Adrenal gland (tissue), 12 donors: ENCODE results near the gene HRH2. TPM values are rescaled to one million over a fixed set of nuclear protein-coding genes. Genes with fewer than 3 reads are reported as not detected.

ENCODE experiments used
- DNase-seq, 7 donors: peaks; one replicate each; pipeline ENCODE4 v3.0.0-alpha.2; 2019 to 2020
- H3K27ac ChIP-seq, 5 donors: fragments of 200-600 bp; sonication (generic) in 4 of 5; 1 replicate in 3 of 5; 2 replicates in 2 of 5; pipeline versions ENCODE4 v1.5.1 to v1.8.0; 2016 to 2020; ENCODE audit warnings: mild to moderate bottlenecking in 1 of 5
- H3K27me3 ChIP-seq: fragments of 200-600 bp; 2 replicates; pipeline ENCODE4 v1.8.0; 2021
- H3K36me3 ChIP-seq, 2 donors: fragments of 200-600 bp; replicated peaks in 1 of 2; 1 replicate in 1 of 2; 2 replicates in 1 of 2; pipeline versions ENCODE4 v1.5.1 to v1.8.0; 2018 to 2022
- H3K4me1 ChIP-seq, 2 donors: fragments of 200-600 bp; replicated peaks in 1 of 2; 1 replicate in 1 of 2; 2 replicates in 1 of 2; pipeline versions ENCODE4 v1.5.1 to v1.8.0; 2018 to 2021
- H3K4me3 ChIP-seq, 4 donors: fragments of 200-600 bp; sonication (generic) in 3 of 4; one replicate each; pipeline ENCODE4 v1.5.1; 2016 to 2018
- H3K9me3 ChIP-seq, 3 donors: fragments of 200-600 bp; sonication (generic) in 1 of 3; replicated peaks in 1 of 3; 1 replicate in 2 of 3; 2 replicates in 1 of 3; pipeline versions ENCODE4 v1.5.1 to v1.8.0; 2016 to 2021
- POLR2A ChIP-seq, 2 donors: fragments of 450-650 bp; IDR thresholded peaks; one replicate each; pipeline ENCODE4 v1.6.1; 2017; ENCODE audit warnings: antibody characterized with exemption in 2 of 2, mild to moderate bottlenecking in 2 of 2, moderate library complexity in 1 of 2
- WGBS, 4 donors: extraction: QIAGEN DNeasy Blood & Tissue Kit in 2 of 4; methylation state at CpG; one replicate each; pipeline versions ENCODE4 v1.1.5 to v1.1.7; 2013 to 2017; 5-methylcytosine and 5-hydroxymethylcytosine counted together
- intact Hi-C, 2 donors: fragments of 100-400 bp; cut with DNase I; formaldehyde crosslinking; loops; one replicate each; pipeline versions ENCODE4 v1.14.1 to v1.15.0; 2022 to 2023
- polyA plus RNA-seq, 3 donors: library from polyadenylated mRNA; stranded (reverse); fragments of 200-250 nt in 2 of 3; fragments of 350-450 nt in 1 of 3; fragmentation: Illumina TruSeq in 1 of 3; extraction: RNeasy Lipid Tissue Mini Kit (QIAGEN cat#74804) in 1 of 3; gene quantifications; one replicate each; pipeline ENCODE4 v1.2.3, GENCODE V29; 2013 to 2014
- total RNA-seq, 9 donors: library from RNA; depleted of rRNA in 4 of 9; stranded (reverse); fragments of >200 nt in 4 of 9; fragments of 120-200 nt in 1 of 9; fragmentation: NEBNext Ultra II Directional in 1 of 9; extraction: Animal tissue kit (Norgen Biotek cat#: 25700) in 1 of 9; gene quantifications; one replicate each; pipeline versions ENCODE4 v1.1.0 to v1.2.4, GENCODE V29; 2013 to 2023
- TF ChIP-seq, protein P1 (sequence below), 6 experiments: fragments of 450-650 bp in 4 of 6; fragments of 200-600 bp in 2 of 6; sonication (generic) in 1 of 6; IDR thresholded peaks; 1 replicate in 5 of 6; 2 replicates in 1 of 6; pipeline versions ENCODE4 v1.5.1 to v1.8.0; 2016 to 2021; ENCODE audit warnings: antibody characterized with exemption in 6 of 6, mild to moderate bottlenecking in 2 of 6, moderate library complexity in 1 of 6
- donor health status: healthy with polysubstance abuse.
- donor health status: Bipolar disorder and iron deficiency.
- donor health status: DM: yes; HTN: yes; CAD: no.
- donor health status: DM: no; HTN: no; CAD: no.
- donor health status: DM: no; HTN: no; CAD: no.
- donor health status: DM: yes; HTN: yes; CAD: no.

HRH2 gene
- total and polyA plus RNA-seq, 12 donors, result 0.22 to 7.3 (median 3.1) TPM

DNA sequence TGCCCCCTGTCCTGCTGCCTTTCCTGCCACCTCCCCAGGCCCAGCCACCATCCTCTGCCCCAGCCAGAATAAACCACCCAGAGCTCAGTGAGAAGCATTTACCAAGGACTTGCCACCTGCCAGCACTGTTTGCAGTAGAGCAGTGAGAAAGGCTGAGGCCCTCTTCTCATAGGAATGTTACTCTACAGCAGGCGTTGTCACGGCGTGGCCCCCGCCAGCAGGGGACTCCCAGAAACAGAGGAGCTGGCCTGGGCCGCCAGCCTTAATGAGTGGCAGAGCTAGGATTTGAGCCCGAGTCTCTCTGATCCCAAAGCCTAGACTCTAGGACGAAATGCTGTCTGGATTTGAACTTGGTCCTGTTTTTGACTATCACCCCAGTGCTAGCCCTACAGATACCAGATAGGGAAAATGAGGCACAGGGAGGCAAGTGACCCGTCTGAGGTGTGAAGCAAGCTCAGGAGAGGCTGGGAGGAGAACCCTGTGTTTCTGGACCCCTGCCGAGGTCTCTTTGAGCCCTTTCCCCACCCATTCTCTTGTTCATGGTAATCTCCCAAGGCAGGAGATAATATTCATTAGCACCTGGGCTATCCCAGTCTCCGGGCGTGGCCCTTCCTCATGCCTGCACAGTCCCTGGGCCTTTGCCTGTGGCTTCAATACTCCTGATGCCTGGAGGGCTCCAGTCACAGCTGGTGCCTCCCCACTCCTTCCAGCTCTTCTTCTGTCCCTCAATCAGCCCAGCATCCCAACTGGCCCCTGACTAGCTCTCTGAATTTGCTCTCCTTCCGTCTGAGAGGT is 30.7 kb downstream of the HRH2 start:
- 60 to 72% (median 66%) methylated on average over 6 to 12 of the region's 12 CpGs for WGBS, 4 donors
- Histone ChIP-seq H3K27ac (peak overlapping the region in 1 of 5 donors; percentile 49), H3K4me3 (no peak overlapping the region), H3K36me3 (no peaks in the 10 kb centered on the region), H3K9me3 (no peaks in the 10 kb centered on the region), H3K4me1 (peaks cover 0 to 3% of the 10 kb centered on the region in 2 donors), H3K27me3 (no peaks in the 10 kb centered on the region)
- TF ChIP-seq, protein P1, sequence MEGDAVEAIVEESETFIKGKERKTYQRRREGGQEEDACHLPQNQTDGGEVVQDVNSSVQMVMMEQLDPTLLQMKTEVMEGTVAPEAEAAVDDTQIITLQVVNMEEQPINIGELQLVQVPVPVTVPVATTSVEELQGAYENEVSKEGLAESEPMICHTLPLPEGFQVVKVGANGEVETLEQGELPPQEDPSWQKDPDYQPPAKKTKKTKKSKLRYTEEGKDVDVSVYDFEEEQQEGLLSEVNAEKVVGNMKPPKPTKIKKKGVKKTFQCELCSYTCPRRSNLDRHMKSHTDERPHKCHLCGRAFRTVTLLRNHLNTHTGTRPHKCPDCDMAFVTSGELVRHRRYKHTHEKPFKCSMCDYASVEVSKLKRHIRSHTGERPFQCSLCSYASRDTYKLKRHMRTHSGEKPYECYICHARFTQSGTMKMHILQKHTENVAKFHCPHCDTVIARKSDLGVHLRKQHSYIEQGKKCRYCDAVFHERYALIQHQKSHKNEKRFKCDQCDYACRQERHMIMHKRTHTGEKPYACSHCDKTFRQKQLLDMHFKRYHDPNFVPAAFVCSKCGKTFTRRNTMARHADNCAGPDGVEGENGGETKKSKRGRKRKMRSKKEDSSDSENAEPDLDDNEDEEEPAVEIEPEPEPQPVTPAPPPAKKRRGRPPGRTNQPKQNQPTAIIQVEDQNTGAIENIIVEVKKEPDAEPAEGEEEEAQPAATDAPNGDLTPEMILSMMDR (IDR thresholded peaks at IDR 0.05), result no peak
- no peak for TF ChIP-seq POLR2A (IDR thresholded peaks at IDR 0.05)
- intact Hi-C loops, result no loop called here
- DNase-seq, result no peak

DNA sequence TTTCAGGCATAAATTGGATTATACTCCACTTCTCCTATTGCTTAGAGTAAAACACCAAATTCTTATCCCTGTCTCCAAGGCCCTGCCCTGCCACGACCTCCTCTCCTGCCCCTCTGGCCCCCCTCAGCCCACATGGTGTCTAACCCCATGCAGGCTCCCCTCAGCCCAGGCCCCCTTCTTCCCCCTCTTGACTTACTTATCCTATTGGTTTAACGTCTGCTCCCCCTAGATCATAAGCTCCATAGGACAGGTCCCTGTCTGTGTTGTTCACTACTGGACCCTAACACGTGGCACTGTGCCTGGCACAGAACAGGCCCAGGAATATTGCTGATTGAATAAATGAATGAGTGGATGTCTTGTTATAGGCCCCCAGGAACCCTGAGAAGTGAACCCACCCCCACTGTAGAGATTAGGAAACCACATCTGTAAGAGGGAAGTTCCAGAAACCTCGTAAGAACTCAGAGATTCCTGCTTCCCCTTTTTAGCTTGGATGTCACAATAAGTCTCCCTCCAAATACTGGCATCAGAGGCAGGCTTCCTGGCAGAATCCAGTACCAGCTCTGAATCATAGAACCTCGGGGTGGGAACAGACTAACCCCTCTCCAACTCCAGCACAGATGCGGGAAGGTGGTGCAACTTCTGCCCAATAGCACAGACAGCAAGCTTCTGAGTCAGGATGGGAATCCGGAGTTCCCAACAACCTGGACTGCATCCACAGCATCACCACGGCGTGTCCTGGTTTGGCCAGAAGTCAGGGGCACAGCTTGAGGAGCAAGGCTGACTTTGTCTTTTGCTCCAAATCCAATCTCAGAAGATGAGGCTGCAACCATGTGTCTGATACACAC is 31.5 kb downstream of the HRH2 start:
- H3K4me3 ChIP-seq, result no peak overlapping the region
- H3K27ac ChIP-seq, result peak overlapping the region in 1 of 5 donors; percentile 77
- H3K36me3 ChIP-seq, result no peaks in the 10 kb centered on the region
- TF ChIP-seq POLR2A (IDR thresholded peaks at IDR 0.05), result no peak
- TF ChIP-seq, protein P1 (IDR thresholded peaks at IDR 0.05), result no peak
- H3K27me3 ChIP-seq, result no peaks in the 10 kb centered on the region
- no peaks in the 10 kb centered on the region for H3K9me3 ChIP-seq
- DNase-seq, result peak in 5 of 7 donors; percentile 36 to 65 (median 47)
- intact Hi-C loops, result no loop called here
- 54 to 57% (median 56%) methylated on average over 9 of the region's 9 CpGs for WGBS, 4 donors
- peaks cover 0 to 3% of the 10 kb centered on the region in 2 donors for H3K4me1 ChIP-seq

- H3K36me3 ChIP-seq, result no peaks in the 10 kb centered on the region
- peaks cover 0 to 3% of the 10 kb centered on the region in 2 donors for H3K4me1 ChIP-seq
- no peak overlapping the region for H3K4me3 ChIP-seq
- peak overlapping the region in 1 of 5 donors; percentile 77 for H3K27ac ChIP-seq
- no peaks in the 10 kb centered on the region for H3K27me3 ChIP-seq
- no peak for DNase-seq
- intact Hi-C loops, result no loop called here
- TF ChIP-seq, protein P1 (IDR thresholded peaks at IDR 0.05), result no peak
- TF ChIP-seq POLR2A (IDR thresholded peaks at IDR 0.05), result no peak
- no peaks in the 10 kb centered on the region for H3K9me3 ChIP-seq
- WGBS, 4 donors, result 73 to 78% (median 77%) methylated on average over 3 to 5 of the region's 5 CpGs
Measured at GRCh38 chr5:175690025-175690424, 32.2 kb downstream of the HRH2 start.

DNA sequence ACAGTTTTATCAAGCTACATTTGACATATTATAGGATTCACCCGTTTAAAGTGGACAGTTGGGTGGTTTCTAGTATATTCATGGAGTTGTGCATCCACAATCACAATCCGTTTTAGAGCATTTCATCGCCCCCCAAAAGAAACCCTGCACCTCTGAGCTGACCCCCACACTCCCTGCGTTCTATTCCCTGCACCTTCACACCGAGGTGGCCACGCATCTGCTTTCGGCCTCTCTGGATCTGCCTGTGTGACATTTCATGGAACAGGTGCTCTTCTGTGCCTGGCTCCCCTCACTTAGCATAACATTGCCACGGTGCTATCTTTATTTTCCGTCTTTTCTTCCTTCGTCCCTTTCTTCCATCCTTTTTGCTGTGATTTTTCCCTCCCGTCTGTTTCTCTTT is 32.7 kb downstream of the HRH2 start:
- H3K4me3 ChIP-seq, result no peak overlapping the region
- TF ChIP-seq, protein P1 (IDR thresholded peaks at IDR 0.05), result no peak
- TF ChIP-seq POLR2A (IDR thresholded peaks at IDR 0.05), result no peak
- intact Hi-C loops, result no loop called here
- H3K27ac ChIP-seq, result peak overlapping the region in 1 of 5 donors; percentile 77
- no peaks in the 10 kb centered on the region for H3K9me3 ChIP-seq
- H3K4me1 ChIP-seq, result peaks cover 0 to 4% of the 10 kb centered on the region in 2 donors
- 74 to 82% (median 74%) methylated on average over 11 of the region's 11 CpGs for WGBS, 4 donors
- no peak for DNase-seq
- no peaks in the 10 kb centered on the region for H3K27me3 ChIP-seq
- H3K36me3 ChIP-seq, result no peaks in the 10 kb centered on the region
